Liver (tissue), 9 donors: ENCODE results near the gene CR1L. TPM values are rescaled to one million over a fixed set of nuclear protein-coding genes. Genes with fewer than 3 reads are reported as not detected.

Source experiments
- DNase-seq: peaks from one replicate; pipeline ENCODE4 v3.0.0-alpha.2; 2017; ENCODE audit warnings: low spot score
- H3K27ac ChIP-seq, 2 donors: one replicate each; pipeline ENCODE4 v1.7.0; 2013; ENCODE audit warnings: inconsistent platforms in 2 of 2, low read length in 2 of 2, control low read depth in 1 of 2, low read depth in 1 of 2, mild to moderate bottlenecking in 1 of 2
- H3K27me3 ChIP-seq, 4 donors: one replicate each; pipeline versions ENCODE4 v1.6.1 to v1.7.0; 2013; ENCODE audit warnings: low read length in 3 of 4, inconsistent platforms in 1 of 4, mild to moderate bottlenecking in 1 of 4, moderate library complexity in 1 of 4; ENCODE audit not compliant: control insufficient read depth in 4 of 4, insufficient read depth in 4 of 4
- H3K36me3 ChIP-seq, 4 donors: one replicate each; pipeline versions ENCODE4 v1.6.1 to v1.7.0; 2013; ENCODE audit warnings: low read length in 3 of 4, mild to moderate bottlenecking in 3 of 4, low read depth in 1 of 4, moderate library complexity in 1 of 4; ENCODE audit not compliant: control insufficient read depth in 4 of 4, insufficient read depth in 3 of 4
- H3K4me1 ChIP-seq, 4 donors: one replicate each; pipeline versions ENCODE4 v1.6.1 to v1.7.0; 2013; ENCODE audit warnings: low read length in 3 of 4, mild to moderate bottlenecking in 3 of 4, moderate library complexity in 1 of 4; ENCODE audit not compliant: control insufficient read depth in 4 of 4, insufficient read depth in 4 of 4
- H3K4me3 ChIP-seq, 3 donors: one replicate each; pipeline versions ENCODE4 v1.6.1 to v1.7.0; 2013; ENCODE audit warnings: low read length in 3 of 3, control low read depth in 1 of 3, low read depth in 1 of 3, mild to moderate bottlenecking in 1 of 3
- H3K9ac ChIP-seq, 2 donors: one replicate each; pipeline ENCODE4 v1.7.0; 2013; ENCODE audit warnings: low read length in 2 of 2, mild to moderate bottlenecking in 2 of 2, moderate library complexity in 2 of 2, control low read depth in 1 of 2, low read depth in 1 of 2
- H3K9me3 ChIP-seq, 4 donors: one replicate each; pipeline versions ENCODE4 v1.6.1 to v1.7.0; 2013; ENCODE audit warnings: low read length in 3 of 4; ENCODE audit not compliant: control insufficient read depth in 4 of 4
- ATF3 ChIP-seq: IDR thresholded peaks from 2 replicates; pipeline ENCODE4 v1.6.1; 2016; ENCODE audit warnings: antibody characterized with exemption
- EGR1 ChIP-seq, 2 donors: IDR thresholded peaks; 2 replicates each; pipeline ENCODE4 v1.6.1; 2016 to 2018; ENCODE audit warnings: antibody characterized with exemption in 2 of 2, low read depth in 2 of 2
- FOXA2 ChIP-seq: IDR thresholded peaks from 2 replicates; pipeline ENCODE4 v1.6.1; 2016; ENCODE audit warnings: antibody characterized with exemption
- GABPA ChIP-seq, 2 donors: IDR thresholded peaks in 1 of 2; conservative IDR thresholded peaks in 1 of 2; 2 replicates each; pipeline ENCODE4 v1.6.1; 2016; ENCODE audit warnings: antibody characterized with exemption in 2 of 2, mild to moderate bottlenecking in 1 of 2, moderate library complexity in 1 of 2
- HNF4A ChIP-seq, 2 donors: conservative IDR thresholded peaks; 2 replicates each; pipeline ENCODE4 v1.6.1; 2016; ENCODE audit warnings: antibody characterized with exemption in 2 of 2, mild to moderate bottlenecking in 2 of 2
- HNF4G ChIP-seq: IDR thresholded peaks from 2 replicates; pipeline ENCODE4 v1.6.1; 2016; ENCODE audit warnings: antibody characterized with exemption
- JUND ChIP-seq, 2 donors: IDR thresholded peaks; 2 replicates each; pipeline ENCODE4 v1.6.1; 2016; ENCODE audit warnings: antibody characterized with exemption in 2 of 2
- MAX ChIP-seq: IDR thresholded peaks from 2 replicates; pipeline ENCODE4 v1.6.1; 2016; ENCODE audit warnings: antibody characterized with exemption
- NR2F2 ChIP-seq: IDR thresholded peaks from 2 replicates; pipeline ENCODE4 v1.6.1; 2016; ENCODE audit warnings: antibody characterized with exemption
- RAD21 ChIP-seq, 2 donors: IDR thresholded peaks; 2 replicates each; pipeline ENCODE4 v1.6.1; 2016; ENCODE audit warnings: antibody characterized with exemption in 2 of 2, mild to moderate bottlenecking in 2 of 2
- REST ChIP-seq: IDR thresholded peaks from 2 replicates; pipeline ENCODE4 v1.6.1; 2016; ENCODE audit warnings: antibody characterized with exemption, mild to moderate bottlenecking
- TAF1 ChIP-seq: conservative IDR thresholded peaks from 2 replicates; pipeline ENCODE4 v1.6.1; 2016; ENCODE audit warnings: antibody characterized with exemption, mild to moderate bottlenecking
- YY1 ChIP-seq: IDR thresholded peaks from 2 replicates; pipeline ENCODE4 v1.6.1; 2016; ENCODE audit warnings: antibody characterized with exemption, mild to moderate bottlenecking
- ZBTB33 ChIP-seq: IDR thresholded peaks from 2 replicates; pipeline ENCODE4 v1.6.1; 2016; ENCODE audit warnings: antibody characterized with exemption
- WGBS: extraction: QIAGEN DNeasy Blood & Tissue Kit; methylation state at CpG from one replicate; pipeline ENCODE4 v1.1.7; 2013; 5-methylcytosine and 5-hydroxymethylcytosine counted together
- polyA plus RNA-seq, 2 donors: library from polyadenylated mRNA; stranded (reverse) in 1 of 2; unstranded in 1 of 2; fragments of 200-250 nt in 1 of 2; fragments of >200 nt in 1 of 2; fragmentation: Nextera tagmentation in 1 of 2; extraction: Ambion mirVana in 1 of 2; gene quantifications; one replicate each; pipeline versions ENCODE4 v1.2.1 to v1.2.3, GENCODE V29; 2013 to 2015
- total RNA-seq, 2 donors: library from RNA; depleted of rRNA; stranded (reverse); fragments of >200 nt; gene quantifications; one replicate each; pipeline ENCODE4 v1.2.3, GENCODE V29; 2014
- donor health status: healthy.
- donor health status: healthy.
- donor health status: healthy.
- donor health status: healthy.
- donor health status: healthy.

The CR1L gene
- total and polyA plus RNA-seq, 4 donors, result 0.18 to 30.9 (median 0.42) TPM

GRCh38 chr1:207647671-207648333 is 2.9 kb downstream of the CR1L start:
- no peaks in the 10 kb centered on the region for H3K27me3 ChIP-seq
- H3K4me3 ChIP-seq, result no peak overlapping the region
- no peaks in the 10 kb centered on the region for H3K36me3 ChIP-seq
- H3K27ac ChIP-seq, result no peak overlapping the region
- no peak for DNase-seq
- no peak for TF ChIP-seq NR2F2
- TF ChIP-seq MAX, result no peak
- TF ChIP-seq REST, result no peak
- no peak for TF ChIP-seq EGR1 (IDR thresholded peaks at IDR 0.05; ENCODE audit: low read depth in 2 of 2)
- no peak for TF ChIP-seq ATF3
- no peak for TF ChIP-seq YY1
- TF ChIP-seq JUND (IDR thresholded peaks at IDR 0.05), result no peak
- no peak for TF ChIP-seq ZBTB33
- no peak for TF ChIP-seq HNF4A (conservative IDR thresholded peaks at IDR 0.05)
- TF ChIP-seq FOXA2, result no peak
- TF ChIP-seq HNF4G, result no peak
- TF ChIP-seq TAF1, result no peak
- TF ChIP-seq RAD21 (IDR thresholded peaks at IDR 0.05), result no peak
- TF ChIP-seq GABPA (IDR thresholded peaks at IDR 0.05 in 1 of 2, conservative IDR thresholded peaks at IDR 0.05 in 1 of 2), result no peak
- H3K4me1 ChIP-seq, result peaks cover 2 to 14% (median 5%) of the 10 kb centered on the region in 4 donors
- H3K9me3 ChIP-seq, result no peaks in the 10 kb centered on the region
- no peak overlapping the region for H3K9ac ChIP-seq
- WGBS, result 56% methylated on average over 4 of the region's 4 CpGs

- Histone ChIP-seq H3K27ac (no peak overlapping the region), H3K9ac (no peak overlapping the region), H3K36me3 (no peaks in the 10 kb centered on the region), H3K4me1 (peaks cover 2 to 14% (median 5%) of the 10 kb centered on the region in 4 donors), H3K27me3 (no peaks in the 10 kb centered on the region), H3K4me3 (no peak overlapping the region), H3K9me3 (no peaks in the 10 kb centered on the region)
- TF ChIP-seq FOXA2 (no peak), ATF3 (no peak), YY1 (no peak), HNF4A (conservative IDR thresholded peaks at IDR 0.05) (no peak)
- 40% methylated on average over 5 of the region's 5 CpGs for WGBS
- DNase-seq, result no peak
Observed at GRCh38 chr1:207648334-207649209, 3.6 kb downstream of the CR1L start.
